ENCODE data around the gene NUTF2. TPM values are rescaled to one million over a fixed set of nuclear protein-coding genes. Genes with fewer than 3 reads are reported as not detected.

Gene NUTF2
- total RNA-seq, 1 experiment from 2014 or later = 145 TPM

GRCh38 chr16:67820608-67821259 lies 26.0 kb upstream of the NUTF2 start:
- intact Hi-C loops (cut with micrococcal nuclease) = no loop called here
- Histone ChIP-seq H3K4me1 (ENCODE audit: control insufficient read depth in 1 of 2, insufficient read depth in 2 of 2, low read length in 2 of 2) (peaks cover 0 to 3% of the 10 kb centered on the region in 2 experiments; a peak in 1 of 4 replicates), H3K9me3 (ENCODE audit: control insufficient read depth in 1 of 2, insufficient read depth in 1 of 2, low read depth in 1 of 2, low read length in 2 of 2) (no peaks in the 10 kb centered on the region), H3K79me2 (ENCODE audit: insufficient read depth, low read length) (no peaks in the 10 kb centered on the region), H3K4me3 (replicated peaks in 1 of 2; ENCODE audit: low read depth in 1 of 2, low read length in 2 of 2) (no peak overlapping the region), H3K27ac (ENCODE audit: low read depth, low read length) (no peak overlapping the region), H3K36me3 (ENCODE audit: control insufficient read depth in 1 of 2, insufficient read depth in 2 of 2, low read length in 2 of 2) (no peaks in the 10 kb centered on the region), H3K27me3 (ENCODE audit: insufficient read depth, low read length) (no peaks in the 10 kb centered on the region), H3K4me2 (ENCODE audit: low read length) (no peak overlapping the region), H4K20me1 (ENCODE audit: insufficient read depth) (no peaks in the 10 kb centered on the region), H3K9ac (ENCODE audit: low read length) (no peak overlapping the region), H2AFZ (ENCODE audit: low read depth, low read length, poor library complexity, severe bottlenecking) (no peak overlapping the region), H3K9me2 (ENCODE audit: insufficient read depth) (no peaks in the 10 kb centered on the region)
- no TSS peak for BruUV-seq (replicated peaks)
- CTCF ChIA-PET = interaction anchor here (0.6 kb wide), 1 partner anchor 994 kb away, joined by 3 read pairs; no protein-coding TSS in a partner anchor
- DNase-seq (ENCODE audit: low read depth, low spot score) (no peak), ATAC-seq (no peak)
- TF ChIP-seq EGR1 (IDR thresholded peaks at IDR 0.05; ENCODE audit: low read depth) (no peak), YY1 (IDR thresholded peaks at IDR 0.05; ENCODE audit: extremely low read depth, insufficient replicate concordance, low read depth, low read length) (no peak), FOSL1 (IDR thresholded peaks at IDR 0.05; ENCODE audit: low read depth) (no peak), JUND (IDR thresholded peaks at IDR 0.05) (no peak), POLR2A (IDR thresholded peaks at IDR 0.05; ENCODE audit: borderline replicate concordance, extremely low read depth, insufficient read depth, insufficient read length) (no peak), ELF1 (IDR thresholded peaks at IDR 0.05; ENCODE audit: borderline replicate concordance, low read depth) (no peak), EZH2phosphoT487 (IDR thresholded peaks at IDR 0.05; ENCODE audit: borderline replicate concordance) (no peak), MAX (IDR thresholded peaks at IDR 0.05) (no peak), SRF (IDR thresholded peaks at IDR 0.05; ENCODE audit: low read depth) (no peak)
- POLR2A ChIA-PET = interaction anchor here (0.6 kb wide), 2 partner anchors 45 to 1110 kb away, joined by 3 read pairs; no protein-coding TSS in a partner anchor
- RAD21 ChIA-PET (ENCODE audit: low non-redundant PET in 1 of 2, low total read pairs in 2 of 2, uncharacterized antibody in 2 of 2, unreplicated experiment in 2 of 2) = no interaction called here

- ATAC-seq (no peak), DNase-seq (ENCODE audit: low read depth, low spot score) (no peak)
- Histone ChIP-seq H3K36me3 (ENCODE audit: control insufficient read depth in 1 of 2, insufficient read depth in 2 of 2, low read length in 2 of 2) (no peaks in the 10 kb centered on the region), H3K27ac (ENCODE audit: low read depth, low read length) (no peak overlapping the region), H3K4me2 (ENCODE audit: low read length) (no peak overlapping the region), H3K4me1 (ENCODE audit: control insufficient read depth in 1 of 2, insufficient read depth in 2 of 2, low read length in 2 of 2) (no peaks in the 10 kb centered on the region), H3K9me3 (ENCODE audit: control insufficient read depth in 1 of 2, insufficient read depth in 1 of 2, low read depth in 1 of 2, low read length in 2 of 2) (no peaks in the 10 kb centered on the region), H3K4me3 (replicated peaks in 1 of 2; ENCODE audit: low read depth in 1 of 2, low read length in 2 of 2) (no peak overlapping the region), H3K79me2 (ENCODE audit: insufficient read depth, low read length) (no peaks in the 10 kb centered on the region), H3K9ac (ENCODE audit: low read length) (no peak overlapping the region), H3K27me3 (ENCODE audit: insufficient read depth, low read length) (no peaks in the 10 kb centered on the region), H2AFZ (ENCODE audit: low read depth, low read length, poor library complexity, severe bottlenecking) (no peak overlapping the region), H4K20me1 (ENCODE audit: insufficient read depth) (no peaks in the 10 kb centered on the region), H3K9me2 (ENCODE audit: insufficient read depth) (no peaks in the 10 kb centered on the region)
- ChIA-PET CTCF (no interaction called here), RAD21 (ENCODE audit: low non-redundant PET in 1 of 2, low total read pairs in 2 of 2, uncharacterized antibody in 2 of 2, unreplicated experiment in 2 of 2) (no interaction called here), POLR2A (no interaction called here)
- BruUV-seq (replicated peaks) = no TSS peak
- intact Hi-C loops (cut with micrococcal nuclease) = no loop called here
- TF ChIP-seq ATF3 (IDR thresholded peaks at IDR 0.05) (no peak), ZFX (IDR thresholded peaks at IDR 0.05) (no peak), TCF7L2 (IDR thresholded peaks at IDR 0.05; ENCODE audit: borderline replicate concordance, extremely low read depth, insufficient read depth, insufficient read length) (no peak), CBX3 (IDR thresholded peaks at IDR 0.05; ENCODE audit: low read depth) (no peak), SIN3A (IDR thresholded peaks at IDR 0.05; ENCODE audit: low read depth) (no peak), EGR1 (IDR thresholded peaks at IDR 0.05; ENCODE audit: low read depth) (no peak), ELF1 (IDR thresholded peaks at IDR 0.05; ENCODE audit: borderline replicate concordance, low read depth) (no peak), MAX (IDR thresholded peaks at IDR 0.05) (no peak), SRF (IDR thresholded peaks at IDR 0.05; ENCODE audit: low read depth) (no peak)
Measured at GRCh38 chr16:67822511-67822910, 24.2 kb upstream of the NUTF2 start.
